ENCODE data around the gene MYCBP. TPM values are rescaled to one million over a fixed set of nuclear protein-coding genes. Genes with fewer than 3 reads are reported as not detected.

The MYCBP gene
- total RNA-seq, 1 donor from 2014 or later = 28.9 TPM

DNA sequence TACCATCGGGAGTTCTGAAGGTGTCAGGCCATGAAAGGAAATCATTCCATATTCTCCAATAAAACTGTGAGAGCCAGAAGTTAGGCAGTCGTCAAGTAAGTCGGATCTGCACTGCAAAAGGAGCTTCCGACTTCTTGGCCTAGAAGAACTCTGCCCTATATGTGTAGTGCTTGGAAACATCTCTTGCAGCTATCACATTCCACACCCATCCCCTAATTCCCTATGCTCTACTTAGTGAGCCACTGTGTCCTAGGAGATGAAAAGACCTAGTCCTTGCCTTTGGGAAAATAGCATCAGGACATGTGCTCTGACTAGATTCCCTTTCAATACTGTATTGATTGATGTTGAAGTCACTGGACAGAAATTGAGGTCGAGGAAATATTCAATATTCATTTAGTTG lies 16.4 kb upstream of the MYCBP start:
- H3K27ac ChIP-seq (ENCODE audit: low read depth, low read length) = no peak overlapping the region
- DNase-seq (ENCODE audit: low read depth) (no peak), FAIRE-seq (no peak)
- no peaks in the 10 kb centered on the region for H3K9me3 ChIP-seq (ENCODE audit: insufficient read depth, low read depth, low read length)
- no peaks in the 10 kb centered on the region for H3K27me3 ChIP-seq (ENCODE audit: insufficient read depth, low read length)
- Mint-ChIP-seq H3K9me3 (ENCODE audit: unreplicated experiment) (no peaks in the 10 kb centered on the region), H3K27ac (ENCODE audit: unreplicated experiment) (no peak overlapping the region), H3K36me3 (ENCODE audit: low read depth, unreplicated experiment) (peaks cover 3% of the 10 kb centered on the region), H3K27me3 (ENCODE audit: low read depth, unreplicated experiment) (no peaks in the 10 kb centered on the region), H3K4me1 (ENCODE audit: low read depth, unreplicated experiment) (peaks cover 8% of the 10 kb centered on the region), H3K4me3 (ENCODE audit: unreplicated experiment) (no peak overlapping the region)
- H4K20me1 ChIP-seq (ENCODE audit: insufficient read depth, low read length) = no peaks in the 10 kb centered on the region
- no peak overlapping the region for H3K4me2 ChIP-seq (ENCODE audit: low read length)
- TF ChIP-seq CTCF (IDR thresholded peaks at IDR 0.05; ENCODE audit: insufficient read depth, low read depth, low read length) (no peak), EZH2 (IDR thresholded peaks at IDR 0.05; ENCODE audit: insufficient read depth, low read length) (no peak)
- no peak overlapping the region for H2AFZ ChIP-seq (ENCODE audit: low read depth, low read length)
- H3K9ac ChIP-seq (ENCODE audit: low read length) = no peak overlapping the region
- H3K4me3 ChIP-seq (ENCODE audit: insufficient read depth, low read depth, low read length) = no peak overlapping the region
- no peaks in the 10 kb centered on the region for H3K79me2 ChIP-seq (ENCODE audit: insufficient read depth, low read length)
- H3K4me1 ChIP-seq (ENCODE audit: insufficient read depth, low read length) = no peaks in the 10 kb centered on the region
- no peaks in the 10 kb centered on the region for H3K36me3 ChIP-seq (ENCODE audit: insufficient read depth, low read length)

- no peak overlapping the region for H3K4me2 ChIP-seq (ENCODE audit: low read length)
- no peak for TF ChIP-seq EZH2 (IDR thresholded peaks at IDR 0.05; ENCODE audit: insufficient read depth, low read length)
- TF ChIP-seq CTCF (IDR thresholded peaks at IDR 0.05; ENCODE audit: insufficient read depth, low read depth, low read length) = no peak
- no peaks in the 10 kb centered on the region for H3K79me2 ChIP-seq (ENCODE audit: insufficient read depth, low read length)
- FAIRE-seq (no peak), DNase-seq (ENCODE audit: low read depth) (no peak)
- H4K20me1 ChIP-seq (ENCODE audit: insufficient read depth, low read length) = no peaks in the 10 kb centered on the region
- Mint-ChIP-seq H3K27ac (ENCODE audit: unreplicated experiment) (no peak overlapping the region), H3K9me3 (ENCODE audit: unreplicated experiment) (no peaks in the 10 kb centered on the region), H3K4me1 (ENCODE audit: low read depth, unreplicated experiment) (peaks cover 8% of the 10 kb centered on the region), H3K4me3 (ENCODE audit: unreplicated experiment) (no peak overlapping the region), H3K36me3 (ENCODE audit: low read depth, unreplicated experiment) (peaks cover 3% of the 10 kb centered on the region), H3K27me3 (ENCODE audit: low read depth, unreplicated experiment) (no peaks in the 10 kb centered on the region)
- H3K4me1 ChIP-seq (ENCODE audit: insufficient read depth, low read length) = no peaks in the 10 kb centered on the region
- no peak overlapping the region for H2AFZ ChIP-seq (ENCODE audit: low read depth, low read length)
- no peak overlapping the region for H3K27ac ChIP-seq (ENCODE audit: low read depth, low read length)
- no peak overlapping the region for H3K9ac ChIP-seq (ENCODE audit: low read length)
- no peaks in the 10 kb centered on the region for H3K9me3 ChIP-seq (ENCODE audit: insufficient read depth, low read depth, low read length)
- H3K4me3 ChIP-seq (ENCODE audit: insufficient read depth, low read depth, low read length) = no peak overlapping the region
- no peaks in the 10 kb centered on the region for H3K27me3 ChIP-seq (ENCODE audit: insufficient read depth, low read length)
- H3K36me3 ChIP-seq (ENCODE audit: insufficient read depth, low read length) = no peaks in the 10 kb centered on the region
Measured at GRCh38 chr1:38888423-38889333, 15.5 kb upstream of the MYCBP start.

DNA sequence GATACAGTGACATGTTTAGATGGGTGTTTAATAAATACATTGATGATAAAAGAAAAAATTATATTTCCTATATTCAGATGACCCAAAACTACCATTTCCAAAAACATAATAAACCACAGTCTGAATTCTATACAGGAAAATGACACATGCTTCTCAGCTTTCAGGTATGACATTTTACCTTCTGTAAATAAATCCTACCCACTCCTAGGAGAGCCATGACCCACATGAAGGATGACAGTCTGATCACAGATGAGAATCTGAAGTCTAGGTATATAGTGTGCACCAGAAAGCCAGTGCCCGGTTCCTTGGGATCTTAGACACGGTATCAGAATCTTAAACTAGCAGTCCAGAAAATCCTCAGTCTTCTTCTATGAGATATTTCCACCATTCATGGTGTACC lies 11.9 kb upstream of the MYCBP start:
- H3K36me3 Mint-ChIP-seq (ENCODE audit: low read depth, unreplicated experiment) = peaks cover 3% of the 10 kb centered on the region
- Histone ChIP-seq H4K20me1 (ENCODE audit: insufficient read depth, low read length) (peaks cover 3% of the 10 kb centered on the region), H3K27me3 (ENCODE audit: insufficient read depth, low read length) (no peaks in the 10 kb centered on the region), H3K4me3 (ENCODE audit: insufficient read depth, low read depth, low read length) (no peak overlapping the region), H3K27ac (ENCODE audit: low read depth, low read length) (no peak overlapping the region), H2AFZ (ENCODE audit: low read depth, low read length) (no peak overlapping the region), H3K9ac (ENCODE audit: low read length) (no peak overlapping the region), H3K36me3 (ENCODE audit: insufficient read depth, low read length) (no peaks in the 10 kb centered on the region), H3K9me3 (ENCODE audit: insufficient read depth, low read depth, low read length) (no peaks in the 10 kb centered on the region), H3K4me1 (ENCODE audit: insufficient read depth, low read length) (no peaks in the 10 kb centered on the region), H3K79me2 (ENCODE audit: insufficient read depth, low read length) (no peaks in the 10 kb centered on the region), H3K4me2 (ENCODE audit: low read length) (no peak overlapping the region)
- no peak overlapping the region for H3K4me3 Mint-ChIP-seq (ENCODE audit: unreplicated experiment)
- DNase-seq (ENCODE audit: low read depth) (no peak), FAIRE-seq (no peak)
- TF ChIP-seq CTCF (IDR thresholded peaks at IDR 0.05; ENCODE audit: insufficient read depth, low read depth, low read length) (no peak), EZH2 (IDR thresholded peaks at IDR 0.05; ENCODE audit: insufficient read depth, low read length) (no peak)
- H3K4me1 Mint-ChIP-seq (ENCODE audit: low read depth, unreplicated experiment) = no peaks in the 10 kb centered on the region
- no peaks in the 10 kb centered on the region for H3K27me3 Mint-ChIP-seq (ENCODE audit: low read depth, unreplicated experiment)
- H3K9me3 Mint-ChIP-seq (ENCODE audit: unreplicated experiment) = no peaks in the 10 kb centered on the region
- no peak overlapping the region for H3K27ac Mint-ChIP-seq (ENCODE audit: unreplicated experiment)

All from astrocyte (in vitro differentiated cells and primary cell).